ENCODE results near the gene BMF. TPM values are rescaled to one million over a fixed set of nuclear protein-coding genes. Genes with fewer than 3 reads are reported as not detected.

BMF gene, protein sequence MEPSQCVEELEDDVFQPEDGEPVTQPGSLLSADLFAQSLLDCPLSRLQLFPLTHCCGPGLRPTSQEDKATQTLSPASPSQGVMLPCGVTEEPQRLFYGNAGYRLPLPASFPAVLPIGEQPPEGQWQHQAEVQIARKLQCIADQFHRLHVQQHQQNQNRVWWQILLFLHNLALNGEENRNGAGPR
- total RNA-seq: 4.1 and 51.8 TPM in 2 replicates

GRCh38 chr15:40108855-40109735, at the start of gene BMF:
BMF (minus strand) TSS chr15:40108879; CDS start chr15:40106086, 2,793 bp downstream.

DNA sequence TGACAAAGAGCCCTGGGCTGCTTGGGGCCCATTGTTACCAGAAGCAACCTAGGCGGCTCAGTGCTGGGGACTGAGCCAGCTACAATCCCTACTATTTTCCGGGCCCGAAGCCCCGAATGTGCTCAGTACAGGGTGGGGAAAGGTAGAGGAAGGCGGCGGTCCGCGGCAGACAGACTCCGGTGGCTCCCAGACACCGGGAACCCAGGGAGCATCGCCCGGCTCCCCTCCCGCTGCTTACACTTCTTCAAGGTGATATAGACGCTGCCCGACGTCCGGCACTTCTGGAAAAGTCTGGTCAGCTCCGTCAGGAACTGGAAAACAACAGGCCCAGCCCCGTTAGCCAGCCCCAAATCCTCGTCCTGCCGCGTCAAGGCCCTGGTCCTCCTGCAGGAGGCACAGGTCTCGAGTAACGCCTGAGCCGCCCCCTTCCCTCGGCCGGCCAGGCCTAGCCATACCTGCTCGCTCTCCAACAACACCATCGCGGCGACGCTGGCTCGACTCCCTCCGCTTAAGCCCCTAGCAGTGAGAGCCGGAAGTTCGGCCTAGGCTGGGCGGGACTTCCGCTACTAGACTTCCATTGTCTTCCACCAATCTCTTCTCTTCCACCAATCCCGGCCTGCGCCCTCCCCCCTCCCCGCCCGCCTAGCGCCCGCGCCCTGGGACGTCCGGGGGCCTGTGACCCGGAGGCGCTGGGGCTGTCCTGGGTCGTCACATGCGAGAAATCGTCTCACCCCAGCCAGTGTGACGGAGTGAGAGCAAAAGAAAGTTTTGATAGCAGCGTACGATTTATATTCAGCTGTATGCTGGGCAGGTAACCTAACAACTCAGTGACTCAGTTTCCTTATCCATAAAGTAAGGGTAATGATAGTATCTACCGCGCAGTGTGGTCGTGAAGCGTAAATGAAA, 69.8 kb downstream of the BMF start, which contains the start of gene SRP14:
SRP14 (minus strand) TSS at position 544 of the 906 bp plus-strand sequence; CDS start at position 479, 65 bp downstream.

Other genes with a start within 250 kb of the BMF start
- gene GPR176, start 188.6 kb downstream of the BMF start, total RNA-seq: 54.9 and 61.6 TPM in 2 replicates
- gene EIF2AK4, start 174.8 kb downstream of the BMF start, total RNA-seq: 45.3 and 62.1 TPM in 2 replicates
- gene SRP14, start 69.7 kb downstream of the BMF start, total RNA-seq: 161 and 179 TPM in 2 replicates
- 3.9 and 73.0 TPM in 2 replicates for gene BUB1B, start 52.2 kb upstream of the BMF start, total RNA-seq
- 1.1 and 9.0 TPM in 2 replicates for gene PAK6, start 130.2 kb upstream of the BMF start, total RNA-seq
- not detected in 2 replicates for gene ANKRD63, start 174.2 kb upstream of the BMF start, total RNA-seq
- gene PLCB2, start 199.1 kb upstream of the BMF start, total RNA-seq: 0.81 and 2.2 TPM in 2 replicates
- gene INAFM2, start 214.8 kb upstream of the BMF start, total RNA-seq: 5.5 and 13.1 TPM in 2 replicates
- 7.0 and 13.4 TPM in 2 replicates for gene CCDC9B, start 232.1 kb upstream of the BMF start, total RNA-seq
- gene PHGR1, start 242.2 kb upstream of the BMF start, total RNA-seq: not detected in 2 replicates
- 0.33 and 0.38 TPM in 2 replicates for gene DISP2, start 249.3 kb upstream of the BMF start, total RNA-seq